NCI-H2081 (cell line): ENCODE data around the gene BFSP2.
"Not testable (repeated sequence)": the region's sequence is repeated elsewhere in the genome, so short reads cannot be mapped to it uniquely, and the experiment has no call there.

Experiments used
- DNase-seq, 2 experiments: peaks; one replicate each; lab custom pipeline; 2025; lab: John Stamatoyannopoulos, UW

BFSP2 gene

GRCh38 chr3:133520286-133520685, 120.4 kb downstream of the BFSP2 start:
- no peak for DNase-seq

GRCh38 chr3:133520938-133521337, 121.1 kb downstream of the BFSP2 start:
- DNase-seq = not testable (repeated sequence)

GRCh38 chr3:133521946-133522345, 122.1 kb downstream of the BFSP2 start:
- DNase-seq = no peak

- DNase-seq = not testable (repeated sequence)
These were observed 123.9 kb downstream of the BFSP2 start for GRCh38 chr3:133523758-133524157.
